IMR-90 (cell line): ENCODE results near the gene TMEM179. TPM values are rescaled to one million over a fixed set of nuclear protein-coding genes. Genes with fewer than 3 reads are reported as not detected.

ENCODE experiments used
- ATAC-seq: fragments of 200-7000 bp; cut with Tn5 transposase; 2 replicates; pipeline ENCODE4 v1.9.1; 2020; ENCODE audit warnings: low read depth, mild to moderate bottlenecking, moderate library complexity
- BruUV-seq: library from RNA; stranded (reverse); fragments of 400-500 nt; replicated peaks from 2 replicates; lab custom pipeline; 2021; lab: Mats Ljungman, UMichigan
- CTCF ChIA-PET: fragments of 300-600 bp; formaldehyde crosslinking; extraction: SDS; loops from one replicate; lab custom pipeline; 2021; ENCODE audit warnings: antibody characterized with exemption; lab: Yijun Ruan, JAX
- POLR2A ChIA-PET: fragments of 300-600 bp; sonication (Branson Sonifier 250); formaldehyde crosslinking; loops from one replicate; lab custom pipeline; 2022; ENCODE audit warnings: antibody characterized with exemption; ENCODE audit not compliant: unreplicated experiment; lab: Charles Lee
- DNase-seq: peaks from one replicate; pipeline ENCODE4 v3.0.0; 2013
- H2AFZ ChIP-seq: replicated peaks from 2 replicates; pipeline ENCODE3; 2013; ENCODE audit warnings: low read length, mild to moderate bottlenecking; ENCODE audit not compliant: poor library complexity
- H2AK5ac ChIP-seq: 2 replicates; pipeline ENCODE4 v1.6.1; 2013; ENCODE audit warnings: low read depth, low read length, inconsistent platforms
- H2AK9ac ChIP-seq: replicated peaks from 2 replicates; pipeline ENCODE3; 2013; ENCODE audit warnings: mild to moderate bottlenecking, low read depth, low read length, moderate library complexity; ENCODE audit not compliant: poor library complexity
- H2BK120ac ChIP-seq: 2 replicates; pipeline ENCODE4 v1.6.1; 2013; ENCODE audit warnings: low read depth, low read length, inconsistent platforms
- H2BK15ac ChIP-seq: 3 replicates; pipeline ENCODE4 v1.6.1; 2013; ENCODE audit warnings: low read depth, low read length, inconsistent platforms
- H2BK20ac ChIP-seq: 2 replicates; pipeline ENCODE4 v1.6.1; 2013; ENCODE audit warnings: low read depth, mild to moderate bottlenecking, inconsistent platforms, low read length, moderate library complexity
- H2BK5ac ChIP-seq: 2 replicates; pipeline ENCODE4 v1.6.1; 2013; ENCODE audit warnings: mild to moderate bottlenecking, low read depth, low read length, inconsistent platforms; ENCODE audit not compliant: poor library complexity, severe bottlenecking
- H3K14ac ChIP-seq: replicated peaks from 2 replicates; pipeline ENCODE4 v1.6.1; 2013; ENCODE audit warnings: low read depth, low read length, inconsistent platforms
- H3K18ac ChIP-seq: 2 replicates; pipeline ENCODE4 v1.6.1; 2013; ENCODE audit warnings: low read depth, low read length, control low read depth
- H3K23ac ChIP-seq: 2 replicates; pipeline ENCODE4 v1.6.1; 2013; ENCODE audit warnings: low read depth, low read length, inconsistent platforms
- H3K27ac ChIP-seq: 2 replicates; pipeline ENCODE4 v1.5.1; 2013; ENCODE audit warnings: mild to moderate bottlenecking, control low read depth, low read length; ENCODE audit not compliant: insufficient read depth
- H3K27me3 ChIP-seq: 2 replicates; pipeline ENCODE4 v1.6.1; 2013; ENCODE audit warnings: low read length; ENCODE audit not compliant: control insufficient read depth, insufficient read depth
- H3K36me3 ChIP-seq: 2 replicates; pipeline ENCODE4 v1.6.1; 2013; ENCODE audit warnings: low read length, mixed read lengths; ENCODE audit not compliant: control insufficient read depth, insufficient read depth
- H3K4ac ChIP-seq: 2 replicates; pipeline ENCODE4 v1.6.1; 2013; ENCODE audit warnings: low read depth, low read length, inconsistent platforms
- H3K4me1 ChIP-seq: 2 replicates; pipeline ENCODE4 v1.6.1; 2013; ENCODE audit warnings: low read length, mixed read lengths; ENCODE audit not compliant: control insufficient read depth, insufficient read depth
- H3K4me2 ChIP-seq: 2 replicates; pipeline ENCODE4 v1.6.1; 2013; ENCODE audit warnings: low read depth, mild to moderate bottlenecking, control low read depth, low read length, moderate library complexity
- H3K4me3 ChIP-seq: 2 replicates; pipeline ENCODE4 v1.5.1; 2013; ENCODE audit warnings: low read depth, mild to moderate bottlenecking, control low read depth, low read length, moderate library complexity; ENCODE audit not compliant: insufficient read depth
- H3K56ac ChIP-seq: 2 replicates; pipeline ENCODE4 v1.6.1; 2013; ENCODE audit warnings: low read length, inconsistent platforms; ENCODE audit not compliant: insufficient read depth; ENCODE audit errors: extremely low read depth
- H3K79me1 ChIP-seq, 2 experiments: 2 replicates each; pipeline ENCODE4 v1.6.1; 2013; ENCODE audit warnings: low read length in 2 of 2, inconsistent platforms in 1 of 2, low read depth in 1 of 2
- H3K9ac ChIP-seq: 2 replicates; pipeline ENCODE4 v1.6.1; 2013; ENCODE audit warnings: low read depth, low read length, control low read depth
- H3K9me1 ChIP-seq: 2 replicates; pipeline ENCODE4 v1.6.1; 2013; ENCODE audit warnings: low read length, inconsistent platforms; ENCODE audit not compliant: insufficient read depth
- H3K9me3 ChIP-seq: 2 replicates; pipeline ENCODE4 v1.6.1; 2013; ENCODE audit warnings: low read length; ENCODE audit not compliant: control insufficient read depth, insufficient read depth
- H4K20me1 ChIP-seq: 2 replicates; pipeline ENCODE4 v1.6.1; 2013; ENCODE audit warnings: low read length, inconsistent platforms; ENCODE audit not compliant: insufficient read depth
- H4K5ac ChIP-seq: 2 replicates; pipeline ENCODE4 v1.6.1; 2013; ENCODE audit warnings: mild to moderate bottlenecking, low read depth, low read length, control low read depth
- H4K8ac ChIP-seq, 2 experiments: 2 replicates each; pipeline ENCODE4 v1.6.1; 2013; ENCODE audit warnings: low read depth in 2 of 2, low read length in 2 of 2, control low read depth in 1 of 2, inconsistent platforms in 1 of 2
- H4K91ac ChIP-seq: 2 replicates; pipeline ENCODE4 v1.6.1; 2013; ENCODE audit warnings: low read depth, low read length, inconsistent platforms; ENCODE audit not compliant: insufficient read depth
- BHLHE40 ChIP-seq: fragments of 150-350 bp; IDR thresholded peaks from 2 replicates; pipeline ENCODE4 v1.6.1; 2016; ENCODE audit warnings: mild to moderate bottlenecking, low read depth, low read length
- CEBPB ChIP-seq: IDR thresholded peaks from 2 replicates; pipeline ENCODE4 v1.6.1; 2012; ENCODE audit warnings: low read depth, low read length, improper control_type of control experiment
- CTCF ChIP-seq: conservative IDR thresholded peaks from 2 replicates; pipeline ENCODE4 v1.5.1; 2012; ENCODE audit warnings: mild to moderate bottlenecking, low read depth, low read length, improper control_type of control experiment
- ELK1 ChIP-seq: fragments of 150-350 bp; IDR thresholded peaks from 2 replicates; pipeline ENCODE4 v1.6.1; 2016; ENCODE audit warnings: low read depth, mild to moderate bottlenecking, low read length, moderate library complexity, borderline replicate concordance
- FOS ChIP-seq: fragments of 150-350 bp; IDR thresholded peaks from 2 replicates; pipeline ENCODE4 v1.6.1; 2016; ENCODE audit warnings: low read depth, low read length
- MAZ ChIP-seq: IDR thresholded peaks from 2 replicates; pipeline ENCODE4 v1.6.1; 2012; ENCODE audit warnings: low read depth, mild to moderate bottlenecking, low read length, improper control_type of control experiment, moderate library complexity, borderline replicate concordance
- MXI1 ChIP-seq: IDR thresholded peaks from 2 replicates; pipeline ENCODE4 v1.6.1; 2012; ENCODE audit warnings: low read depth, mild to moderate bottlenecking, low read length, moderate library complexity, borderline replicate concordance
- NFE2L2 ChIP-seq: fragments of 150-350 bp; IDR thresholded peaks from 2 replicates; pipeline ENCODE4 v1.6.1; 2016; ENCODE audit warnings: low read depth, mild to moderate bottlenecking, low read length
- POLR2A ChIP-seq: IDR thresholded peaks from 2 replicates; pipeline ENCODE4 v1.6.1; 2012; ENCODE audit warnings: mild to moderate bottlenecking, low read depth, low read length
- RAD21 ChIP-seq: IDR thresholded peaks from 2 replicates; pipeline ENCODE4 v1.6.1; 2012; ENCODE audit warnings: low read length, improper control_type of control experiment
- WGBS, 2 experiments: methylation state at CpG; one replicate each; pipeline versions ENCODE4 v1.1.5 to v1.1.7; 2013; ENCODE audit warnings: missing lambda C conversion rate in 2 of 2; ENCODE audit not compliant: insufficient read length in 1 of 2; ENCODE audit errors: extremely low coverage in 2 of 2; 5-methylcytosine and 5-hydroxymethylcytosine counted together
- dilution Hi-C: fragments of 300-500 bp; cut with HindIII; formaldehyde crosslinking; loops from one replicate; pipeline ENCODE4 v1.14.3; 2018; ENCODE audit warnings: low sequenced_read_pairs; ENCODE audit not compliant: unreplicated experiment
- in situ Hi-C: fragments of 300-500 bp; cut with MboI; formaldehyde crosslinking; loops from 3 replicates; pipeline ENCODE4 v1.14.3; 2019; ENCODE audit warnings: low sequenced_read_pairs, inconsistent platforms, mixed read lengths
- intact Hi-C: fragments of 100-400 bp; cut with micrococcal nuclease; formaldehyde crosslinking; loops from 2 replicates; pipeline ENCODE4 v1.10.0; 2022
- polyA plus RNA-seq, 3 experiments: library from polyadenylated mRNA; depleted of rRNA; stranded (reverse); fragments of >200 nt; gene quantifications; 2 replicates each; pipeline ENCODE4 v1.2.3, GENCODE V29; 2012; ENCODE audit warnings: low replicate concordance in 1 of 3
- total RNA-seq: library from RNA; depleted of rRNA; stranded (reverse); fragments of >200 nt; gene quantifications from 2 replicates; pipeline ENCODE4 v1.2.3, GENCODE V29; 2012

The TMEM179 gene
- total and polyA plus RNA-seq, 2 of the 4 experiments (the other 2 are of a cell fraction), result not detected

- H3K4me2 ChIP-seq, result no peak overlapping the region
- CTCF ChIA-PET, result no interaction called here
- no peak for ATAC-seq
- H2BK120ac ChIP-seq, result no peak overlapping the region
- H4K5ac ChIP-seq, result no peak overlapping the region
- dilution Hi-C loops (no loop called here), intact Hi-C loops (no loop called here), in situ Hi-C loops (no loop called here)
- H3K14ac ChIP-seq, result no peak overlapping the region
- no peak overlapping the region for H2AK5ac ChIP-seq
- H3K27me3 ChIP-seq, result peaks cover 4% of the 10 kb centered on the region; the same call in 1 of the 2 replicates
- no peak overlapping the region for H2BK20ac ChIP-seq
- TF ChIP-seq CTCF, result no peak
- TF ChIP-seq CEBPB, result no peak
- no peak for TF ChIP-seq MXI1
- no peak for TF ChIP-seq NFE2L2
- TF ChIP-seq POLR2A, result no peak
- TF ChIP-seq RAD21, result no peak
- TF ChIP-seq FOS, result no peak
- no peak for TF ChIP-seq MAZ
- TF ChIP-seq BHLHE40, result no peak
- TF ChIP-seq ELK1, result no peak
- no peak overlapping the region for H4K91ac ChIP-seq
- no peaks in the 10 kb centered on the region for H3K4me1 ChIP-seq
- no peaks in the 10 kb centered on the region for H3K79me1 ChIP-seq
- no peaks in the 10 kb centered on the region for H3K36me3 ChIP-seq
- H2AK9ac ChIP-seq, result no peak overlapping the region
- BruUV-seq, result no TSS peak
- no peaks in the 10 kb centered on the region for H3K9me3 ChIP-seq
- H3K18ac ChIP-seq, result no peak overlapping the region
- POLR2A ChIA-PET, result no interaction called here
- WGBS, 2 experiments, result 20% methylated on average over 3 of the region's 15 CpGs; no CpG with 5 or more reads in 1 of the 2 experiments
- no peak overlapping the region for H3K56ac ChIP-seq
- no peaks in the 10 kb centered on the region for H4K20me1 ChIP-seq
- no peak overlapping the region for H2BK5ac ChIP-seq
- H3K4me3 ChIP-seq, result no peak overlapping the region
- no peak overlapping the region for H4K8ac ChIP-seq
- DNase-seq, result no peak
- no peak overlapping the region for H3K23ac ChIP-seq
- H3K9ac ChIP-seq, result no peak overlapping the region
- H3K27ac ChIP-seq, result no peak overlapping the region
- H2BK15ac ChIP-seq, result no peak overlapping the region
- no peak overlapping the region for H3K4ac ChIP-seq
- H2AFZ ChIP-seq, result no peak overlapping the region
- H3K9me1 ChIP-seq, result 0 out of 2 replicates have a peak, but pooled peaks cover 4% of the 10 kb centered on the region
Measured at GRCh38 chr14:104594310-104595046, 10.1 kb downstream of the TMEM179 start.
